GM21786 (cell line): ENCODE results near the gene ABCD4.
"Not testable (repeated sequence)": the region's sequence is repeated elsewhere in the genome, so short reads cannot be mapped to it uniquely, and the experiment has no call there.

ENCODE experiments used
- ATAC-seq: cut with Tn5 transposase; IDR thresholded peaks from one replicate; pipeline ENCODE4 v1.9.1; 2021; ENCODE audit not compliant: unreplicated experiment

The ABCD4 gene

GRCh38 chr14:74302634-74303569 is at the start of gene ABCD4:
ABCD4 (minus strand) TSS chr14:74302934; CDS start chr14:74302912, 22 bp downstream.
- peak; percentile 96 for ATAC-seq

- no peak for ATAC-seq
Measured at GRCh38 chr14:74350928-74351323, 48.2 kb upstream of the ABCD4 start.

GRCh38 chr14:74350211-74350927 is 47.6 kb upstream of the ABCD4 start:
- no peak for ATAC-seq

GRCh38 chr14:74349757-74350156 is 47.0 kb upstream of the ABCD4 start:
- ATAC-seq: no peak

GRCh38 chr14:74348735-74349463 is 46.2 kb upstream of the ABCD4 start:
- no peak for ATAC-seq

- no peak for ATAC-seq
Measured at GRCh38 chr14:74348241-74348734, 45.6 kb upstream of the ABCD4 start, which contains the start of gene VRTN. VRTN (plus strand) TSS chr14:74348471; CDS start chr14:74356784, 8,313 bp downstream.

GRCh38 chr14:74347795-74348100 is 45.0 kb upstream of the ABCD4 start:
- ATAC-seq: no peak

- ATAC-seq: no peak
Measured at GRCh38 chr14:74347097-74347794, 44.5 kb upstream of the ABCD4 start.

- no peak for ATAC-seq
Measured at GRCh38 chr14:74346341-74346740, 43.6 kb upstream of the ABCD4 start.

GRCh38 chr14:74333909-74334308 is 31.2 kb upstream of the ABCD4 start:
- ATAC-seq: no peak

- not testable (repeated sequence) for ATAC-seq
Measured at GRCh38 chr14:74329950-74330552, 27.3 kb upstream of the ABCD4 start.

GRCh38 chr14:74326369-74327152 is 23.8 kb upstream of the ABCD4 start:
- ATAC-seq: no peak

GRCh38 chr14:74325446-74325845 is 22.7 kb upstream of the ABCD4 start:
- no peak for ATAC-seq

- no peak for ATAC-seq
Measured at GRCh38 chr14:74324931-74325361, 22.2 kb upstream of the ABCD4 start.

- ATAC-seq: no peak
Measured at GRCh38 chr14:74314576-74314975, 11.8 kb upstream of the ABCD4 start.

- ATAC-seq: no peak
Measured at GRCh38 chr14:74313601-74314000, 10.9 kb upstream of the ABCD4 start.

- no peak for ATAC-seq
Measured at GRCh38 chr14:74312161-74312560, 9.4 kb upstream of the ABCD4 start.

- no peak for ATAC-seq
Measured at GRCh38 chr14:74309125-74310022, 6.6 kb upstream of the ABCD4 start.
